GM20000 (cell line): ENCODE measurements around the gene PRPF38B.

ENCODE experiments used
- DNase-seq: peaks from one replicate; pipeline ENCODE4 v3.0.0; 2012; ENCODE audit warnings: low spot score
- CTCF ChIP-seq: IDR thresholded peaks from 2 replicates; pipeline ENCODE4 v1.5.1; 2012; ENCODE audit warnings: mild to moderate bottlenecking, control low read depth; ENCODE audit errors: extremely low read depth, missing control alignments

Gene PRPF38B

GRCh38 chr1:108691942-108692723 lies at the start of gene PRPF38B:
Gene PRPF38B (plus strand): TSS chr1:108692310. CDS start chr1:108692592, 282 bp downstream.
- peak; percentile 93 for DNase-seq
- TF ChIP-seq CTCF = no peak

- peak; percentile 75 for DNase-seq
- TF ChIP-seq CTCF = no peak
These were observed 48.4 kb upstream of the PRPF38B start for GRCh38 chr1:108643492-108644335.

- DNase-seq = no peak
- TF ChIP-seq CTCF = no peak
These were observed 47.1 kb upstream of the PRPF38B start for GRCh38 chr1:108644984-108645383.

- no peak for DNase-seq
- no peak for TF ChIP-seq CTCF
These were observed 46.4 kb upstream of the PRPF38B start for GRCh38 chr1:108645564-108646184.

- TF ChIP-seq CTCF = no peak
- no peak for DNase-seq
These were observed 45.9 kb upstream of the PRPF38B start for GRCh38 chr1:108646265-108646647.

- TF ChIP-seq CTCF = no peak
- DNase-seq = no peak
These were observed 45.4 kb upstream of the PRPF38B start for GRCh38 chr1:108646648-108647269.
